C1 segment of cervical spinal cord (tissue), 14 donors: ENCODE data around the gene ILDR1.
"Not testable (repeated sequence)": the region's sequence is repeated elsewhere in the genome, so short reads cannot be mapped to it uniquely, and the experiment has no call there.

Source experiments
- DNase-seq, 14 donors: peaks; one replicate each; lab custom pipeline; 2025; lab: John Stamatoyannopoulos, UW

The ILDR1 gene

GRCh38 chr3:122021811-122022401, at the start of gene ILDR1:
ILDR1 (minus strand) TSS chr3:122022247; CDS start chr3:122022077, 170 bp downstream.
- DNase-seq: no peak

- no peak for DNase-seq
Measured at GRCh38 chr3:122067588-122068240, 45.7 kb upstream of the ILDR1 start.

- DNase-seq: no peak
Measured at GRCh38 chr3:122067214-122067550, 45.1 kb upstream of the ILDR1 start.

GRCh38 chr3:122066331-122067213, 44.5 kb upstream of the ILDR1 start:
- DNase-seq: no peak

GRCh38 chr3:122064326-122064725, 42.3 kb upstream of the ILDR1 start:
- DNase-seq: no peak

- no peak for DNase-seq
Measured at GRCh38 chr3:122063908-122064307, 41.9 kb upstream of the ILDR1 start.

- no peak for DNase-seq
Measured at GRCh38 chr3:122060040-122060698, 38.1 kb upstream of the ILDR1 start.

GRCh38 chr3:122058294-122058693, 36.2 kb upstream of the ILDR1 start:
- DNase-seq: no peak

- DNase-seq: no peak
Measured at GRCh38 chr3:122057671-122058070, 35.6 kb upstream of the ILDR1 start.

- DNase-seq: peak in 1 of 14 donors; percentile 17
Measured at GRCh38 chr3:122055215-122055614, 33.2 kb upstream of the ILDR1 start, which contains the start of gene CD86. CD86 (plus strand) TSS chr3:122055362; CDS start chr3:122055490, 128 bp downstream.

GRCh38 chr3:122052968-122053367, 30.9 kb upstream of the ILDR1 start:
- DNase-seq: no peak

GRCh38 chr3:122047773-122048172, 25.7 kb upstream of the ILDR1 start:
- not testable (repeated sequence) for DNase-seq

GRCh38 chr3:122047296-122047695, 25.2 kb upstream of the ILDR1 start:
- not testable (repeated sequence) for DNase-seq

- DNase-seq: no peak
Measured at GRCh38 chr3:122033023-122033422, 11.0 kb upstream of the ILDR1 start.

GRCh38 chr3:122032531-122032930, 10.5 kb upstream of the ILDR1 start:
- no peak for DNase-seq

- DNase-seq: no peak
Measured at GRCh38 chr3:122031123-122031468, 9.0 kb upstream of the ILDR1 start.

- DNase-seq: no peak
Measured at GRCh38 chr3:122030381-122031122, 8.5 kb upstream of the ILDR1 start.

- DNase-seq: no peak
Measured at GRCh38 chr3:122025296-122025695, 3.2 kb upstream of the ILDR1 start.

GRCh38 chr3:122024800-122025199, 2.8 kb upstream of the ILDR1 start:
- no peak for DNase-seq

- no peak for DNase-seq
Measured at GRCh38 chr3:122023335-122023910, 1.4 kb upstream of the ILDR1 start.

GRCh38 chr3:122021037-122021436, 1.0 kb downstream of the ILDR1 start:
- DNase-seq: no peak
